ENCODE measurements around the gene ARHGEF25. TPM values are rescaled to one million over a fixed set of nuclear protein-coding genes. Genes with fewer than 3 reads are reported as not detected.
"Not testable (repeated sequence)": the region's sequence is repeated elsewhere in the genome, so short reads cannot be mapped to it uniquely, and the experiment has no call there.

ARHGEF25 gene
- total RNA-seq, 2 experiments from 2014 or later: 2.2 to 2.6 TPM

DNA sequence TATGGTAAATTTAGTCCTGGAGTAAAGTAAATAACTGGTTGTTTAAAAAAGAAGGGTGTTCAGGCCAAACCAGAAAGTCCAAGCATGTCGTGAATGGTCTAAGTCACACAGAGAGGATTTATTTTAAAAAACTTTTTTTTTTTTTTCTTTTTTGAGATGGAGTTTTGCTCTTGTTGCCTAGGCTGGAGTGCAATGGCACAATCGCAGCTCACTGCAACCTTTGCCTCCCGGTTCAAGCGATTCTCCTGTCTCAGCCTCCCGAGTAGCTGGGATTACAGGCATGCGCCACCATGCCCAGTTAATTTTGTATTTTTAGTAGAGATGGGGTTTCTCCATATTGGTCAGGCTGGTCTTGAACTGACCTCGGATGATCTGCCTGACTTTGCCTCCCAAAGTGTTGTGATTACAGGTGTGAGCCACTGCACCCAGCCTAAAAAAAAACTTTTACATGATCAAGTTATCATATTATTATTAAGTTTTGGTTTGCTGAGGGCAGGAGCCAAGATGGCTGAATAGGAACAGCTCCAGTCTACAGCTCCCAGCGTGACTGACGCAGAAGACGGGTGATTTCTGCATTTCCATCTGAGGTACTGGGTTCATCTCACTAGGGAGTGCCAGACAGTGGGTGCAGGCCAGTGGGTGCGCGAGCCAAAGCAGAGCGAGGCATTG, 34.9 kb downstream of the ARHGEF25 start:
- POLR2A ChIA-PET: interaction anchor here (0.6 kb wide), 1 partner anchor 22 kb away, joined by 3 read pairs; no protein-coding TSS in a partner anchor

DNA sequence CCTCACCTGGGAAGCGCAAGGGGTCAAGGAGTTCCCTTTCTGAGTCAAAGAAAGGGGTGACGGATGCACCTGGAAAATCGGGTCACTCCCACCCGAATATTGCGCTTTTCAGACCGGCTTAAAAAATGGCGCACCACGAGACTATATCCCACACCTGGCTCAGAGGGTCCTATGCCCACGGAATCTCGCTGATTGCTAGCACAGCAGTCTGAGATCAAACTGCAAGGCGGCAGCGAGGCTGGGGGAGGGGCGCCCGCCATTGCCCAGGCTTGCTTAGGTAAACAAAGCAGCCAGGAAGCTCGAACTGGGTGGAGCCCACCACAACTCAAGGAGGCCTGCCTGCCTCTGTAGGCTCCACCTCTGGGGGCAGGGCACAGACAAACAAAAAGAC, 35.4 kb downstream of the ARHGEF25 start:
- H3K9me3 Mint-ChIP-seq (ENCODE audit: low read depth); ATAC-seq; H3K36me3 Mint-ChIP-seq (ENCODE audit: low read depth); H3K4me3 Mint-ChIP-seq; H3K4me1 Mint-ChIP-seq; H3K27me3 Mint-ChIP-seq; DNase-seq; CTCF ChIA-PET; POLR2A ChIA-PET; H3K27ac Mint-ChIP-seq; intact Hi-C loops (cut with DNase I, micrococcal nuclease): not testable (repeated sequence)

More for the DNA sequence above, 34.9 kb downstream of the ARHGEF25 start:
- H3K4me3 Mint-ChIP-seq; DNase-seq; H3K9me3 Mint-ChIP-seq (ENCODE audit: low read depth); H3K36me3 Mint-ChIP-seq (ENCODE audit: low read depth); H3K27me3 Mint-ChIP-seq; H3K4me1 Mint-ChIP-seq; H3K27ac Mint-ChIP-seq; intact Hi-C loops (cut with DNase I, micrococcal nuclease); ATAC-seq: not testable (repeated sequence)
- CTCF ChIA-PET: interaction anchor here (1.4 kb wide), 1 partner anchor 11 kb away, joined by 4 read pairs; no protein-coding TSS in a partner anchor

DNA sequence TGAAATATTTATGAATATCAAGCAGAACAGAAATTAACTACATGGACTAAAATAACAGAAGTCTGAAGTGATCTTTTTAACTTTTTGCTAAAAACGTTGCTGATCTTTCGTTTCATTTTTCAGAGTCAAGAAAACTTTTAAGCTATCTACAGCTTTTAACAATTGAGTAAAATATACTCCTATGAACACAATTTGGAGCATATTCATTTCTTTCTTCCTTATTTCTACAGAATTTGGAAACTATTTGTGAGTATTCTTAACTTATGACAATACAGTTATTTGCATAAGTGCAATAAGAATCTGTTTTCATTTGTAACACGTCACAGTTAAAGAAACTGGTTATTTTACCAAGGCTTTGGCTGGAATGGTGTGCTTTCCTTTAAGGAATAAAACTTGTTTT, 42.8 kb downstream of the ARHGEF25 start:
- H3K4me1 Mint-ChIP-seq: no peaks in the 10 kb centered on the region
- H3K36me3 Mint-ChIP-seq (ENCODE audit: low read depth): no peaks in the 10 kb centered on the region
- DNase-seq: no peak
- intact Hi-C loops (cut with DNase I, micrococcal nuclease): no loop called here
- no peak overlapping the region for H3K27ac Mint-ChIP-seq
- CTCF ChIA-PET: interaction anchor here (0.7 to 1.4 kb wide), 3 partner anchors 8 to 29 kb away, joined by 3 read pairs; no protein-coding TSS in a partner anchor
- POLR2A ChIA-PET: no interaction called here
- H3K9me3 Mint-ChIP-seq (ENCODE audit: low read depth): peaks cover 8% of the 10 kb centered on the region
- no peak for ATAC-seq
- H3K4me3 Mint-ChIP-seq: no peak overlapping the region
- H3K27me3 Mint-ChIP-seq: peaks cover 3% of the 10 kb centered on the region

DNA sequence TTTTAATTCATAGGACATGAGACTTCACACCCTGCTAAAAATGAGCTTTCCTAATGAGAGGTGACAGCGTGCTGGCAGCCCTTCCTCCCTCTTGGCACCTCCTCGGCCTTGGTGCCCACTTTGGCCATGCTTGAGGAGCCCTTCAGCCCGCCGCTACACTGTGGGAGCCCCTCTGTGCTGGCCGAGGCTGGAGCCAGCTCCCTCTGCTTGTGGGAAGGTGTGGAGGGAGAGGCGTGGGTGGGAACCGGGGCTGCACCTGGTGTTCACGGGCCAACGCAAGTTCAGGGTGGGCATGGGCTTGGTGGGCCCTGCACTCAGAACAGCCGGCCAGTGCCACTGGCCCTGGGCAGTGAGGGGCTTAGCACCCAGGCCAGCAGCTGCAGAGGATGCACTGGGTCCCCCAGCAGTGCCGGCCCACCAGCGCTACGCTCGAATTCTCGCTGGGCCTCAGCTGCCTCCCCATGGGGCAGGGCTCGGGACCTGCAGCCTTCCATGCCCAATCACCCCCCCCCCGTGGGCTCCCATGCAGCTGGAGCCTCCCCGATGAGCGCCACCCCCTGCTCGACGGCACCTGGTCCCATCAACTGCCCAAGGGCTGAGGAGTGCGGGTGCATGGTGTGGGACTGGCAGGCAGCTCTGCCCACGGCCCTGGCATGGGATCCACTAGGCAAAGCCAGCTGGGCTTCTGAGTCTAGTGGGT, 44.5 kb downstream of the ARHGEF25 start:
- ChIA-PET POLR2A (no interaction called here), CTCF (interaction anchor here (0.6 to 2.4 kb wide), 7 partner anchors 23 to 156 kb away, joined by 3 to 6 read pairs (median 4); partner anchors contain the start of genes B4GALNT1 and OS9)
- Mint-ChIP-seq H3K4me1 (no peaks in the 10 kb centered on the region), H3K4me3 (no peak overlapping the region), H3K36me3 (ENCODE audit: low read depth) (no peaks in the 10 kb centered on the region), H3K9me3 (ENCODE audit: low read depth) (peaks cover 8% of the 10 kb centered on the region), H3K27ac (no peak overlapping the region), H3K27me3 (peaks cover 3% of the 10 kb centered on the region)
- intact Hi-C loops (cut with DNase I, micrococcal nuclease): no loop called here
- no peak for DNase-seq
- ATAC-seq: no peak

DNA sequence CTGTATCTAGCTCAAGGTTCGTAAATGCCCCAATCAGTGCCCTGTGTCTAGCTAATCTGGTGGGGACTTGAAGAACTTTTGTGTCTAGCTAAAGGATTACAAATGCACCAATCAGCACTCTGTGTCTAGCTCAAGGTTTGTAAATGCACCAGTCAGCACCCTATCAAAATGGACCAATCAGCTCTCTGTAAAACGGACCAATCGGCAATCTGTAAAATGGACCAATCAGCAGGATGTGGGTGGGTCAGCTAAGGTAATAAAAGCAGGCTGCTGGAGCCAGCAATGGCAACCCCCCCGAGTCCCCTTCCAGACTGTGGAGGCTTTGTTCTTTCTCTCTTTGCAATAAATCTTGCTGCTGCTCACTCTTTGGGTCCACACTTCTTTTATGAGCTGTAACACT, 45.2 kb downstream of the ARHGEF25 start:
- POLR2A ChIA-PET; H3K27me3 Mint-ChIP-seq; H3K27ac Mint-ChIP-seq; H3K9me3 Mint-ChIP-seq (ENCODE audit: low read depth); DNase-seq; H3K4me3 Mint-ChIP-seq; intact Hi-C loops (cut with DNase I, micrococcal nuclease); H3K4me1 Mint-ChIP-seq; ATAC-seq; H3K36me3 Mint-ChIP-seq (ENCODE audit: low read depth): not testable (repeated sequence)
- CTCF ChIA-PET: interaction anchor here (1.0 to 2.4 kb wide), 5 partner anchors 11 to 75 kb away, joined by 4 to 6 read pairs (median 4); partner anchors contain the start of gene OS9

DNA sequence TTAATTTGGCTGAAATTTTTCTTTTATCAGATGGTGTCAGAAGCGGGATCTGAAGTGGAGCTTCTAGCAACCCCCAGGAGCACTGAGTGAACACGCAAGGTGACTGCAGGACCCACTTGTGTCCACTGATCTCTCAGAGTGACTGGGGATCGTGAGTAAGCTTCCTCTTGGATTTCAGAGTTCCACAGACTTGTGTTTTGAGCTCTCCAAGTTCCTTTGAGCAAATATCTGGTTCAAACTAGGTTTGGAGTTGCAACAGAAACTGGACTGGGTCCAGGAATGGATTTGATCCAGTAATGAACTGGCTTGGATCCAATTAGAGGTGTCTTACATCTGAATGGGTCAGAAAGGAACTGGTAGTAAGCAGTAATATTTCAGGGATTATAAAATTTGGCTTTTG, 46.5 kb downstream of the ARHGEF25 start:
- Mint-ChIP-seq H3K27me3 (peaks cover 3% of the 10 kb centered on the region), H3K9me3 (ENCODE audit: low read depth) (peaks cover 5% of the 10 kb centered on the region), H3K36me3 (ENCODE audit: low read depth) (peaks cover 2% of the 10 kb centered on the region), H3K4me1 (no peaks in the 10 kb centered on the region), H3K4me3 (no peak overlapping the region), H3K27ac (no peak overlapping the region)
- ATAC-seq (no peak), DNase-seq (no peak)
- ChIA-PET POLR2A (interaction anchor here (0.5 kb wide), 1 partner anchor 47 kb away, joined by 3 read pairs; no protein-coding TSS in a partner anchor), CTCF (interaction anchor here (0.6 to 2.4 kb wide), 4 partner anchors 19 to 272 kb away, joined by 3 to 6 read pairs (median 4); partner anchors contain the start of gene OS9)
- intact Hi-C loops (cut with DNase I, micrococcal nuclease): no loop called here

DNA sequence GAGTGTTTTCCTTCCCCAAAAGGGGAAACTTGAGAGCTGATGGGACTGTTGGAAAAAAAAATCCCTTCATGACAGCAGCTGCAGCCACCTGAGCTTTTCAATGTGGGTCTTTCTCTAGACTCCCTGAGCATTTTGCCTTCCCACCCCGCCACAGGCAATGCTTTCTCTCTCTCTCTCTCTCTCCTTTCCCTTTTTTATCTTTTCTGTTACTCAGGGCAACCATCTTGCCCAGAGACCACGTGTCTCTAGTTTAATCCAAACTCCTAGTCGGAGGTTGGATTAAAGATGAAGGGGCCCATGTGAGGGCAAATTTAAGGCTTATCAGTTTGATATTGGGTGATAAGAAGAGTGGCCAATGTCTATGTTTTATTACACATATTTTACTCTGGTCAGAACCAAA, 47.7 kb downstream of the ARHGEF25 start:
- Mint-ChIP-seq H3K27ac (no peak overlapping the region), H3K36me3 (ENCODE audit: low read depth) (peaks cover 2% of the 10 kb centered on the region), H3K4me1 (no peaks in the 10 kb centered on the region), H3K27me3 (peaks cover 3% of the 10 kb centered on the region), H3K9me3 (ENCODE audit: low read depth) (peaks cover 2% of the 10 kb centered on the region), H3K4me3 (no peak overlapping the region)
- ATAC-seq (no peak), DNase-seq (no peak)
- POLR2A ChIA-PET: no interaction called here
- intact Hi-C loops (cut with DNase I, micrococcal nuclease): no loop called here
- CTCF ChIA-PET: no interaction called here

DNA sequence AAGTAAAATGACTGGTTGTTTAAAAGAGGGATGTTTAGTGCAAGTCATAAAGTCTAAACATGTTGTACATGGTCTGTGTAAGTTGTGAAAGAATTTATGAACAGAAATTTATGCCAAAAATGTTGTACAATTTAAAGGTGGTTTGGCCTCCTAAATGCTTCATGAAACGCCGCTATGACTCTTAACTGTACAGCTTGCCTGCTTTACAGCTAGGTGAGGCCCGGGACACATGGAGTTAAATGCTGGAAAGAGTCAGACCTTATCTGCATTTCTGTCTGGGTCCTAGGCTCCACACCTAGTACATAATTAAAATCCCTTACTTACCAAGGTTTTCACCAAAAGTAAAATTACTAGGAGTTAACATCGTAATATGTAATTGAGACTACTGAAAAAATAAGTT, 50.1 kb downstream of the ARHGEF25 start:
- H3K4me3 Mint-ChIP-seq: no peak overlapping the region
- CTCF ChIA-PET: interaction anchor here (0.6 to 2.3 kb wide), 7 partner anchors 7 to 209 kb away, joined by 3 to 8 read pairs (median 3); partner anchors contain the start of genes B4GALNT1 and OS9
- intact Hi-C loops (cut with DNase I, micrococcal nuclease): no loop called here

DNA sequence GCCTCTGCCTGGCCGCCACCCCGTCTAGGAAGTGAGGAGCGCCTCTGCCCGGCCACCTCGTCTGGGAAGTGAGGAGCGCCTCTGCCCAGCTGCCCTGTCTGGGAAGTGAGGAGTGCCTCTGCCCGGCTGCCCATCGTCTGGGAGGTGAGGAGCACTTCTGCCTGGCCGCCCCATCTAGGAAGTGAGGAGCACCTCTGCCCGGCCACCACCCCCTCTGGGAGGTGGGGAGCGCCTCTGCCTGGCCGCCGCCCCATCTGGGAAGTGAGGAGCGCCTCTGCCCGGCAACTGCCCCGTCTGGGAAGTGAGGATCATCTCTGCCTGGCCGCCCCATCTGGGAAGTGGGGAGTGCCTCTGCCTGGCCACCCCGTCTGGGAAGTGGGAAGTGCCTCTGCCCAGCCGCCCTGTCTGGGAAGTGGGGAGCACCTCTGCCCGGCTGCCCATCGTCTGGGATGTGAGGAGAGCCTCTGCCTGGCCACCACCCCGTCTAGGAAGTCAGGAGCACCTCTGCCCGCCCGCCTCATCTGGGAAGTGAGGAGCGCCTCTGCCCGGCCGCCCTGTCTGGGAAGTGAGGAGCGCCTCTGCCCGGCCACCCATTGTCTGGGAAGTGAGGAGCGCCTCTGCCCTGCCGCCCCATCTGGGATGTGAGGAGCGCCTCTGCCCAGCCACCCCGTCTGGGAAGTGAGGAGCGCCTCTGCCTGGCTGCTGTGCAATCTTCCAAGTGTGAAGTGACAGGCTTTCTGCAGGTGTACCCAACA, 54.0 kb downstream of the ARHGEF25 start:
- CTCF ChIA-PET; H3K4me3 Mint-ChIP-seq; DNase-seq; H3K36me3 Mint-ChIP-seq (ENCODE audit: low read depth); POLR2A ChIA-PET; ATAC-seq; H3K27ac Mint-ChIP-seq; H3K4me1 Mint-ChIP-seq; intact Hi-C loops (cut with DNase I, micrococcal nuclease); H3K9me3 Mint-ChIP-seq (ENCODE audit: low read depth); H3K27me3 Mint-ChIP-seq: not testable (repeated sequence)

More for the DNA sequence above, 50.1 kb downstream of the ARHGEF25 start:
- H3K27me3 Mint-ChIP-seq: peaks cover 3% of the 10 kb centered on the region
- H3K4me1 Mint-ChIP-seq: no peaks in the 10 kb centered on the region
- H3K36me3 Mint-ChIP-seq (ENCODE audit: low read depth): peaks cover 2% of the 10 kb centered on the region
- ATAC-seq (no peak), DNase-seq (no peak)
- POLR2A ChIA-PET: no interaction called here
- no peaks in the 10 kb centered on the region for H3K9me3 Mint-ChIP-seq (ENCODE audit: low read depth)
- H3K27ac Mint-ChIP-seq: no peak overlapping the region

Measured in activated CD4-positive, alpha-beta T cell treated with anti-CD3 and anti-CD28 coated beads for 36 hours (primary cell).